Non-pigmented ciliary epithelial cell (primary cell): Measurements from ENCODE around the gene SOCS3.

Source experiments
- DNase-seq: peaks from one replicate; pipeline ENCODE4 v3.0.0-alpha.2; 2010; ENCODE audit warnings: low read depth

The SOCS3 gene

GRCh38 chr17:78390241-78391050 lies 30.6 kb upstream of the SOCS3 start:
- DNase-seq = peak; percentile 93

GRCh38 chr17:78387977-78388941 lies 28.4 kb upstream of the SOCS3 start:
- DNase-seq = no peak

GRCh38 chr17:78384479-78385175 lies 24.8 kb upstream of the SOCS3 start:
- no peak for DNase-seq

GRCh38 chr17:78383725-78384471 lies 24.0 kb upstream of the SOCS3 start:
- peak; percentile 88 for DNase-seq

- DNase-seq = no peak
These were observed 21.8 kb upstream of the SOCS3 start for GRCh38 chr17:78381601-78382232.

GRCh38 chr17:78380370-78380769 lies 20.5 kb upstream of the SOCS3 start:
- DNase-seq = no peak

GRCh38 chr17:78379131-78379491 lies 19.2 kb upstream of the SOCS3 start:
- DNase-seq = no peak

- DNase-seq = no peak
These were observed 18.6 kb upstream of the SOCS3 start, which contains the start of gene PGS1 for GRCh38 chr17:78378225-78379130. PGS1 (plus strand) TSS chr17:78378649; CDS start chr17:78378666, 17 bp downstream.

GRCh38 chr17:78377858-78378224 lies 18.0 kb upstream of the SOCS3 start:
- DNase-seq = no peak

GRCh38 chr17:78376161-78376560 lies 16.3 kb upstream of the SOCS3 start:
- DNase-seq = no peak

GRCh38 chr17:78375401-78376151 lies 15.7 kb upstream of the SOCS3 start:
- DNase-seq = peak; percentile 89

GRCh38 chr17:78374631-78375274 lies 14.9 kb upstream of the SOCS3 start:
- no peak for DNase-seq

GRCh38 chr17:78374189-78374588 lies 14.3 kb upstream of the SOCS3 start:
- no peak for DNase-seq

- no peak for DNase-seq
These were observed 13.0 kb upstream of the SOCS3 start for GRCh38 chr17:78372841-78373240.

- no peak for DNase-seq
These were observed 11.2 kb upstream of the SOCS3 start for GRCh38 chr17:78371056-78371455.

GRCh38 chr17:78369791-78370381 lies 10.0 kb upstream of the SOCS3 start:
- DNase-seq = no peak

- DNase-seq = no peak
These were observed 9.1 kb upstream of the SOCS3 start for GRCh38 chr17:78368854-78369495.

- DNase-seq = no peak
These were observed 8.5 kb upstream of the SOCS3 start for GRCh38 chr17:78368348-78368747.
